C4-2B (cell line): ENCODE data around the gene TPD52L2.

Source experiments
- CTCF ChIP-seq: fragments of 450-650 bp; conservative IDR thresholded peaks from 2 replicates; pipeline ENCODE4 v1.5.1; 2017; ENCODE audit warnings: mild to moderate bottlenecking
- ZFX ChIP-seq: fragments of 450-650 bp; IDR thresholded peaks from 2 replicates; pipeline ENCODE4 v1.6.1; 2017

GRCh38 chr20:63876489-63877036 is 11.5 kb downstream of the TPD52L2 start:
- TF ChIP-seq CTCF (no peak), ZFX (no peak)
